HG03521 (cell line): Measurements from ENCODE around the gene IGFBP3.

Experiments used
- ATAC-seq: cut with Tn5 transposase; IDR thresholded peaks from one replicate; pipeline ENCODE4 v1.9.1; 2021; ENCODE audit warnings: mild to moderate bottlenecking, moderate library complexity; ENCODE audit not compliant: unreplicated experiment

IGFBP3 gene

DNA sequence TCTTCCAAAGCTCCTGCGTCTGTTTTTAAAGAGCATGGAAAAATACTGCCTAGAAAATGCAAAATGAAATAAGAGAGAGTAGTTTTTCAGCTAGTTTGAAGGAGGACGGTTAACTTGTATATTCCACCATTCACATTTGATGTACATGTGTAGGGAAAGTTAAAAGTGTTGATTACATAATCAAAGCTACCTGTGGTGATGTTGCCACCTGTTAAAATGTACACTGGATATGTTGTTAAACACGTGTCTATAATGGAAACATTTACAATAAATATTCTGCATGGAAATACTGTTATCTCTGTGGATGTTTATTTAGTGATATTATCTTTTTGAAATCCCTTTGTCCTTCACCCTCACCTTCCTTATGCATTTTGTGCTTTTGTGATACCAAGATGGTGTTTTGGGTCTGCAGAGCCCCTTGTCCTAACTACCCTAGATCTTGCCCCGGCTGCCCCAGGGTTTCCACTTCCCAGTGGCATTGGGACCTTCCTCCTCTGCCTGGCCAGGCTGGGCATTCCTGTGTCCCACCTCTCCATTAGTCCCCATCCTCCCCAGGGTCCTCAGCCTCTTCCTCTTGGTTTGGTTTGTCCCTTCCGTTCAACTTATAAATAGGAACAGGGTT lies 27.6 kb downstream of the IGFBP3 start:
- ATAC-seq, result no peak

- ATAC-seq, result no peak
These were observed 28.6 kb downstream of the IGFBP3 start for GRCh38 chr7:45892407-45893035.

- no peak for ATAC-seq
These were observed 29.3 kb downstream of the IGFBP3 start for GRCh38 chr7:45891462-45892402.

DNA sequence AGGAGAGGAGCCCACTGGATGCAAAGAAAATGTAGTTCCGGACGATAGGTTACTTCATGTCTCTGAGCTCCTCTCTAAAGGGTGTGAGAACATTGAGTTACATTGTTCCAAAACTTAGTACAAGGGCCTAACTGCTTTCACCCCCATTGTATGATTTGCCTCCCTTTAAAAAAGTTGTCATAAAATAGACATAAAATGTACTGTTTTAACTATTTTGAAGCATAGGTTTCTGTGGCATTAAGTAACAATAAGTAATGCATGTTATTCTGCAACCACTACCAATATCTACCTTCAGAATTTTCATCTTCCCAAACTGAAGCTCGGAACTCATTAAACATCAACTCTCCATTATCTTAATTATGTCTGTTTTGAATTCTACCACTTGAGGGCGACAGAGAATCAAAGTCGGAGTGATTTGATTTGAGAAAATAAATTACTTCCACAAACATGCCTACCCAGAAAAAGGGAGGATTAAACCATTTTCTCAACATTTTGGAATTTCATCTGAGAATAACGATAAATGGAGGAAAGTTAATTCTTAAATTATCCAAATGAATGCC lies 30.1 kb downstream of the IGFBP3 start:
- no peak for ATAC-seq

DNA sequence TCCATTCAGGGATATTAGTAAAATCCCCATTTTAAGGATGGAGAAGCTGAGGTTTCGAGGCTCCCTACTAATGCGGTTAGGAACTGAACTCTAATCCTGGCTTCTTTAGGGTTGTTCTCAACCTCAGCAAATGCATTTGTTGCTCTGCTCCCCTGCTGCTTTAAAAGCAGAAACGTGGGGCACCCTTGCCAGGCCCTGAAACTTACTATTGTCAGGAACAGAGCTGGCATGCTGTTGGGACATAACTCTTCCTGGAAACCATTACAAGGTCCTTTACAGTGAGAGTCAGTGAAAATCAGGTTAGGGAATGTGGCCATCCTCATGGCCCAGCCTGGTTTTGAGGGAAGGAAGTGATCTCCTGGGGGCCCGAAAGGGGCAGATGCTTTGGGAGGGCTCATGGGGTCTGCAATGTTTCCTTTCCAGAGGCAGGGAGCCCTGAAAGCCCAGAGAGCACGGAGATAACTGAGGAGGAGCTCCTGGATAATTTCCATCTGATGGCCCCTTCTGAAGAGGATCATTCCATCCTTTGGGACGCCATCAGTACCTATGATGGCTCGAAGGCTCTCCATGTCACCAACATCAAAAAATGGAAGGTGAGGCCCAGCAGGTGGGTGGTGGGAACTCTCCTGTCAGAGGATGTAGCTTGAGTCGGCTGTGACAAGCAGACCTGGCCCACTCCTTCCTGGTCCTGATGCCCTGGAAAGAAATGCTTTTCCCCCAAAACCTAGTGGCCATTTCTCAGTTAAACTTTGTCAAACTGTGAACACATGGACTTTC lies 30.8 kb downstream of the IGFBP3 start:
- ATAC-seq, result no peak

GRCh38 chr7:45889367-45890067 lies 31.6 kb downstream of the IGFBP3 start:
- no peak for ATAC-seq

DNA sequence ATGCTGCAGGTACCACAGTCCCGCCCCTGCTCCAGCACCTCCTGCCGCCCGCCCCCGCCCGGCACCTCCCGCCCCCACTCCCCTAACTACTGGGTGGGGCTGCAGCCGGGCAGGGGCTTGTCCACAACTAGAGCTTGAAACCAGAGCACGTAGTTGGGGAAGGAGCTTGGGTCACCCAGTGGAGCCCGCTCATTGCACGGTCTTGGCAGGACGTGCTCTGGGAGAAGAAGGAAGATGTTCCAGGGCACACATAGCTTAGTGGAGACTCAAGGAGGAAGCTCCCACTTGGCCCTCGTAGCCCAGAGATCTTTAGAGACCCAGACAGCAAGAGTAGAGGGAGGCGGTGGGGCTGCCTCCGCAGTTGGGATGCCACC lies 32.1 kb downstream of the IGFBP3 start:
- ATAC-seq, result no peak

DNA sequence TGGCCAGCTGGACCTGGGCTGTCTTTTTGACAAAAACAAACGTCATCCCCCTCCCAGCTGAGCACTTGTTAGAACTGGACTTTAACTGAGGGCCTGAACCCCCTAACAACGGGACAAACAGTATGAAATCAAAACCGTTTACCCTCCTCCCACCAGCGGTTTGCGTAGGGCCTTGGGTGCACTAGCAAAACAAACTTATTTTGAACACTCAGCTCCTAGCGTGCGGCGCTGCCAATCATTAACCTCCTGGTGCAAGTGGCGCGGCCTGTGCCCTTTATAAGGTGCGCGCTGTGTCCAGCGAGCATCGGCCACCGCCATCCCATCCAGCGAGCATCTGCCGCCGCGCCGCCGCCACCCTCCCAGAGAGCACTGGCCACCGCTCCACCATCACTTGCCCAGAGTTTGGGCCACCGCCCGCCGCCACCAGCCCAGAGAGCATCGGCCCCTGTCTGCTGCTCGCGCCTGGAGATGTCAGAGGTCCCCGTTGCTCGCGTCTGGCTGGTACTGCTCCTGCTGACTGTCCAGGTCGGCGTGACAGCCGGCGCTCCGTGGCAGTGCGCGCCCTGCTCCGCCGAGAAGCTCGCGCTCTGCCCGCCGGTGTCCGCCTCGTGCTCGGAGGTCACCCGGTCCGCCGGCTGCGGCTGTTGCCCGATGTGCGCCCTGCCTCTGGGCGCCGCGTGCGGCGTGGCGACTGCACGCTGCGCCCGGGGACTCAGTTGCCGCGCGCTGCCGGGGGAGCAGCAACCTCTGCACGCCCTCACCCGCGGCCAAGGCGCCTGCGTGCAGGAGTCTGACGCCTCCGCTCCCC lies 32.7 kb downstream of the IGFBP3 start, which contains the start of gene IGFBP1:
TSS of gene IGFBP1 (plus strand) at position 304 of the 808 bp plus-strand sequence. CDS start at position 469, 165 bp downstream.
- ATAC-seq, result no peak

- ATAC-seq, result no peak
These were observed 34.0 kb downstream of the IGFBP3 start for GRCh38 chr7:45886931-45887667.

DNA sequence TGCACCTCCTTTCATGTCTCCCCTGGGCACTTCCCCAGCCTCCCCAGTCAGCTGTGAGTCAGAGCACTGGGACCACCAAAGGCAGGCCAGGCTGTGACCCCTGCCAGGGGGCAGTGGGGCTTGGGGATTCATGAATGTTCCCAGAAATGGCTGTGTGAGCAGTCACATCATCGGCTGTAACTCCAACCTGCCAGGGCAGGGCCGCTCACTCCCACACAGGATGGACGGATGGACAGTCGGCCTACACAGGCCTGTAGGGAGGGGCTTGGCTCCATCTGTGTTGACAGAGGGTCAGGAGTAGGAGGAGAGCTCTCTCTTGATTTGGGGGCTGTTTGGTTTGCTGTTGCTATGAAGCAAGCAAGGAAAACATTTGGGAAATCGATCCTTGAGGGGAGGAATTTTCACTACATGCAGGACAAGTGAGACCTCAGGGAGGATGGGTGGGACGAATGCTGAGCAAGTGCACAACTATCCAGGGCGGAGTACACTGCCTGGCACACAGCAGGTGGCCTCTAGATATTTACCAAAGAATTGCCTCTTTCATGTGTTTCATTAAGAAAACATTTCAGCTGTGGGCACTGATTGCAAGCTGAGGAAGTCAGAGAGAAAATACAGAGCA lies 35.7 kb downstream of the IGFBP3 start:
- ATAC-seq, result no peak

DNA sequence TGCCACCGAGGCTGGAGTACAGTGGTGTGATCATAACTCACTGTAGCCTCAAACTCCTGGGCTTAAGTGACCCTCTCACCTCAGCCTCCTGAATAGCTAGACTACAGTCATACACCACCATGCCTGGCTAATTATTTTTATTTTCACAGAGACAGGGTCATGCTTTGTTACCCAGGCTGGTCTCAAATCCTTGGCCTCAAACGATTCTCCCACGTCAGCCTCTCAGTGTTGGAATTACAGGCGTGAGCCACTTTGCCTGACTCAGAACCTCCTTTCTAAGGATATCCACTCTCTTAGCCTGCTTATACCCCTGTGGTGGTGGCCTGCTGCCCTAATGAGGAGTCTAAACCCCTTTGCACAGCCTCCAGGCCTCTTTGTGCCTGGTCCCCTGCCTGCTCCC lies 36.9 kb downstream of the IGFBP3 start:
- ATAC-seq, result no peak

GRCh38 chr7:45882465-45882810 lies 38.6 kb downstream of the IGFBP3 start:
- ATAC-seq, result no peak

DNA sequence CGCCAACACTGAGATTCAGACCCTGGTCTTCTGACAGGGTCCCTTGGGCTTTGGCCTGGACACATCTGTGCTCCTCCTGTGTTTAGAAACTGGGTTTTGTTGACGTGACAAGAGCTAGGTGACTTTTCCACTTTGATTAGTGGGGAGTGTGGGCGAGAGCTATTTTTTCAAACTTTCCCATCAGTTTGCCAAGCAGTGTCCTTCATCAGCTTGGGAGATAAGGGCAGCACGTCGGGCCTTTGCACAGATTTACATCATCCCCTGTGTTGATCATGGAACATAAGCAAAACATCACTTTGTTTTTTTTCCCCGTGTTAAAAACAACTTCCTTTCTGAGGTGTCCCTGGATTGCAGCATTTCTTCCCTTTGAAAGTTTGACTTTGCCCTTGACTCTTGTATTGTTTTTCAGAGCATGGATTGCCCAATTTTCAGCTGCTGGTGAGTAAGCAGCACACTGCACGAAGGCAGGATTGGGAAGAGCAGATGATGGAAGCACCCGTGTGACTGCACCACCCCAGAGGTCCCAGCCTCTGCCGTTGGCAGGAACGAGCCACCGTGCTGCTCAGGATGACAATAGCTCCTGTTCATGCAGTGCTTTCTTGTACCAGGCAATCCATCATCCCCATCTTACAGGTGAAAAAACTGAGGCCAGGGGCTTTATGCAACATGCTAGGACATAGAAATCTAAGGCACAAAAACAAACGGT lies 39.2 kb downstream of the IGFBP3 start:
- ATAC-seq, result no peak

DNA sequence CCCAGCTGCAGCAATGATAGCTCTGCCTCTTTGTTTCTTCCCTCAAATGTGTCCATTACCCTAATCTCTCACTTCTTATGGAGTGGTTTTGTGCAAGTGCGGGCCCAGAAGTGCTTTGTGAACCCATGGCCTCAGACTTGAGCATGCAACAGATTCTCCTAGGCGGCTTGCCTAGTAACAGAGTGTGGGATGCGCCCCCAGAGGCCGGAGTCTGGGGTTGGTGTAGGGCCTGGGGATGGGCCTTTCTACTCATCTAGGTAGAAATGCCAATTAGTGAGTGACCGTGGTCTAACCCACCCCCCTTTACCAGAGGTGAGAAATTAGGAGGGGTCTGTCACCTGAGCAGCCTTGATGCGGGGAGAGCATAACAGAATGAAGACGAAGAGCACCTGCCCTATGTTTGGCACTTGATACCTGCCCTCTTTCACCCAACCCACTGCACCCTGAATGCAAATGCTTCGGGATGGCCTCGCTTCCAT lies 39.8 kb downstream of the IGFBP3 start:
- no peak for ATAC-seq

- no peak for ATAC-seq
These were observed 40.6 kb downstream of the IGFBP3 start for GRCh38 chr7:45880433-45880860.

DNA sequence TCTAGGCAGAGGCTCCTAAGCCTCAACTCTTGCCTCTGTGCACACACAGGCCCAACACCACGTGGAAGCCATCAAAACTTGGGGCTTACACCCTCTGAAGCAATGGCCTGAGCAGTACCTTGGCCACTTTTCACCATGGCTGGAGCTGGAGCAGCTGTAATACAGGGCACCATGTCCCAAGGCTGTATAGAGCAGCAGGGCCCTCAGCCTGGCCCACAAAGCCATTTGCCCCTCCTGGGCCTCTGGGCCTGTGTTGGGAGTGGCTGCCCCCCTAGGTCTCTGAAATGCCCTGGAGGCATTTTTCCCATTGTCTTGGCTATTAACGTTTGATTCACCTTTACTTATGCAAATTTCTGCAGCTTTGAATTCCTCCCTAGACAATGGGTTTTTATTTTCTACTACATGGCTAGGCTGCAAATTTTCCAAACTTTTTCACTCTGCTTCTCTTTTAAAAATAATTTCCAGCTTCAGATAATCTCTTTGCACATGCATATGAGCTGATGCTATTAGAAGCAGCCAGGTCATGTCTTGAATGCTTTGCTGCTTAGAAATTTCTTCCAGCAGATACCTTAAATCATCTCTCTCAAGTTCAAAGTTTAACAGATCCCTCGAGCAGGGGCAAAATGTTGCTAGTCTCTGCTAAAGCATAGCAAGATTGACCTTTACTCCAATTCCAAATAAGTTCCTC lies 42.5 kb downstream of the IGFBP3 start:
- ATAC-seq, result no peak

DNA sequence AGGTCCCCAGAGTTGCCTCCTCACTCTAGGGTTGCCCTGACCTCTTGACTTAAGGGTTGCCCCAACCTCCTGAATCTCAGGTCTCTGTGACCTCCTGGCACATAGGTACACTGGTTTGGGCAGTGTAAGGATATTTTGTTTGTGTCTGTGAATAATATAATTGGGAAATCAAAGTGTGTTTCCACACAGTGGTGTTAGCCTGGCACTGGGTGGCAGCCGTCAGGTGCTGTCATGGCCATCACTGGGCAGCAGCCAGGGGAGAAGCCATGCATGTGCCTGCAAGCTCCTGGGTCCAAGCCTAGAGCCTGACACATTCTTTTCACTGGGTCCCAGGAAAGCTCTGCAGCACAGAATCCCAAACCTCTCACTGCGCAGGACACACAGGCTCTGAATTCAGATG lies 44.6 kb downstream of the IGFBP3 start:
- no peak for ATAC-seq
